Measurements from ENCODE around the gene SLC2A4RG.

- TF ChIP-seq CTCF (IDR thresholded peaks at IDR 0.05) (no peak), POLR2A (IDR thresholded peaks at IDR 0.05) (no peak)
Observed at GRCh38 chr20:63744158-63744557, 4.6 kb downstream of the SLC2A4RG start.
